ENCODE measurements around the gene MEF2D.

Gene MEF2D

GRCh38 chr1:156461781-156462647 is 38.6 kb downstream of the MEF2D start:
- no peak overlapping the region for H4K5ac ChIP-seq (ENCODE audit: low read length)
- H3K36me3 ChIP-seq (ENCODE audit: control insufficient read depth, insufficient read depth, low read length) = no peaks in the 10 kb centered on the region
- H3K4me1 ChIP-seq (ENCODE audit: control insufficient read depth, low read depth, low read length) = peaks cover 2% of the 10 kb centered on the region
- H3K79me1 ChIP-seq (ENCODE audit: low read length) = no peaks in the 10 kb centered on the region
- no peak overlapping the region for H3K23ac ChIP-seq (ENCODE audit: low read length)
- H4K8ac ChIP-seq (ENCODE audit: low read depth, low read length) = no peak overlapping the region
- no peak overlapping the region for H2BK5ac ChIP-seq (ENCODE audit: low read length)
- H3K27ac ChIP-seq (ENCODE audit: low read depth, low read length) = no peak overlapping the region
- no peak overlapping the region for H3K4me2 ChIP-seq (ENCODE audit: low read length)
- no peak overlapping the region for H3K4me3 ChIP-seq (ENCODE audit: low read length)
- H3K4ac ChIP-seq (ENCODE audit: low read depth, low read length) = no peak overlapping the region
- H2BK15ac ChIP-seq (replicated peaks; ENCODE audit: low read depth) = no peak overlapping the region
- no peak overlapping the region for H3K18ac ChIP-seq (ENCODE audit: low read length)
- H3K79me2 ChIP-seq (ENCODE audit: control insufficient read depth, insufficient read depth, low read length) = no peaks in the 10 kb centered on the region
- H3K9ac ChIP-seq (ENCODE audit: low read length) = no peak overlapping the region
- no peaks in the 10 kb centered on the region for H3K27me3 ChIP-seq (ENCODE audit: insufficient read depth, low read length, poor library complexity)
- no peak overlapping the region for H3K56ac ChIP-seq (ENCODE audit: low read length)
- no peak overlapping the region for H2BK120ac ChIP-seq (ENCODE audit: low read depth, low read length)
- DNase-seq = no peak
- no CpG with 5 or more reads among the region's 17 CpGs for WGBS (ENCODE audit: extremely low coverage, insufficient coverage, low lambda C conversion rate)
- no peak overlapping the region for H2AK5ac ChIP-seq (ENCODE audit: low read length)

GRCh38 chr1:156461109-156461508 is 39.5 kb downstream of the MEF2D start:
- no peak for DNase-seq
- Histone ChIP-seq H3K27ac (ENCODE audit: low read depth, low read length) (no peak overlapping the region), H3K79me2 (ENCODE audit: control insufficient read depth, insufficient read depth, low read length) (no peaks in the 10 kb centered on the region), H2BK15ac (replicated peaks; ENCODE audit: low read depth) (no peak overlapping the region), H4K8ac (ENCODE audit: low read depth, low read length) (no peak overlapping the region), H3K18ac (ENCODE audit: low read length) (no peak overlapping the region), H3K56ac (ENCODE audit: low read length) (no peak overlapping the region), H2BK5ac (ENCODE audit: low read length) (no peak overlapping the region), H2BK120ac (ENCODE audit: low read depth, low read length) (no peak overlapping the region), H4K5ac (ENCODE audit: low read length) (no peak overlapping the region), H3K4me2 (ENCODE audit: low read length) (no peak overlapping the region), H3K36me3 (ENCODE audit: control insufficient read depth, insufficient read depth, low read length) (no peaks in the 10 kb centered on the region), H3K23ac (ENCODE audit: low read length) (no peak overlapping the region), H2AK5ac (ENCODE audit: low read length) (no peak overlapping the region), H3K27me3 (ENCODE audit: insufficient read depth, low read length, poor library complexity) (no peaks in the 10 kb centered on the region), H3K4ac (ENCODE audit: low read depth, low read length) (no peak overlapping the region), H3K4me3 (ENCODE audit: low read length) (no peak overlapping the region), H3K9ac (ENCODE audit: low read length) (no peak overlapping the region), H3K4me1 (ENCODE audit: control insufficient read depth, low read depth, low read length) (peaks cover 3% of the 10 kb centered on the region), H3K79me1 (ENCODE audit: low read length) (no peaks in the 10 kb centered on the region)
- WGBS (ENCODE audit: extremely low coverage, insufficient coverage, low lambda C conversion rate) = no CpG with 5 or more reads among the region's 4 CpGs

- Histone ChIP-seq H3K4me3 (ENCODE audit: low read length) (no peak overlapping the region), H3K27me3 (ENCODE audit: insufficient read depth, low read length, poor library complexity) (no peaks in the 10 kb centered on the region), H3K4me2 (ENCODE audit: low read length) (no peak overlapping the region), H4K5ac (ENCODE audit: low read length) (no peak overlapping the region), H3K23ac (ENCODE audit: low read length) (no peak overlapping the region), H3K79me2 (ENCODE audit: control insufficient read depth, insufficient read depth, low read length) (no peaks in the 10 kb centered on the region), H3K4ac (ENCODE audit: low read depth, low read length) (no peak overlapping the region), H3K79me1 (ENCODE audit: low read length) (no peaks in the 10 kb centered on the region), H2BK15ac (replicated peaks; ENCODE audit: low read depth) (no peak overlapping the region), H3K36me3 (ENCODE audit: control insufficient read depth, insufficient read depth, low read length) (no peaks in the 10 kb centered on the region), H3K18ac (ENCODE audit: low read length) (no peak overlapping the region), H3K4me1 (ENCODE audit: control insufficient read depth, low read depth, low read length) (peaks cover 4% of the 10 kb centered on the region), H2BK120ac (ENCODE audit: low read depth, low read length) (no peak overlapping the region), H4K8ac (ENCODE audit: low read depth, low read length) (no peak overlapping the region), H2AK5ac (ENCODE audit: low read length) (no peak overlapping the region), H3K9ac (ENCODE audit: low read length) (no peak overlapping the region), H3K27ac (ENCODE audit: low read depth, low read length) (no peak overlapping the region), H3K56ac (ENCODE audit: low read length) (no peak overlapping the region), H2BK5ac (ENCODE audit: low read length) (no peak overlapping the region)
- WGBS (ENCODE audit: extremely low coverage, insufficient coverage, low lambda C conversion rate) = no CpG with 5 or more reads among the region's 1 CpG
- peak; percentile 44 for DNase-seq
Measured at GRCh38 chr1:156460525-156460924, 40.0 kb downstream of the MEF2D start.

- Histone ChIP-seq H3K4me1 (ENCODE audit: control insufficient read depth, low read depth, low read length) (peaks cover 2% of the 10 kb centered on the region), H3K4ac (ENCODE audit: low read depth, low read length) (no peak overlapping the region), H4K5ac (ENCODE audit: low read length) (no peak overlapping the region), H2BK15ac (replicated peaks; ENCODE audit: low read depth) (no peak overlapping the region), H3K18ac (ENCODE audit: low read length) (no peak overlapping the region), H3K79me2 (ENCODE audit: control insufficient read depth, insufficient read depth, low read length) (no peaks in the 10 kb centered on the region), H2AK5ac (ENCODE audit: low read length) (no peak overlapping the region), H3K4me3 (ENCODE audit: low read length) (no peak overlapping the region), H3K27ac (ENCODE audit: low read depth, low read length) (no peak overlapping the region), H3K9ac (ENCODE audit: low read length) (no peak overlapping the region), H3K56ac (ENCODE audit: low read length) (no peak overlapping the region), H3K4me2 (ENCODE audit: low read length) (no peak overlapping the region), H3K79me1 (ENCODE audit: low read length) (no peaks in the 10 kb centered on the region), H3K36me3 (ENCODE audit: control insufficient read depth, insufficient read depth, low read length) (no peaks in the 10 kb centered on the region), H2BK120ac (ENCODE audit: low read depth, low read length) (no peak overlapping the region), H2BK5ac (ENCODE audit: low read length) (no peak overlapping the region), H3K27me3 (ENCODE audit: insufficient read depth, low read length, poor library complexity) (no peaks in the 10 kb centered on the region), H4K8ac (ENCODE audit: low read depth, low read length) (no peak overlapping the region), H3K23ac (ENCODE audit: low read length) (no peak overlapping the region)
- DNase-seq = no peak
- no CpG with 5 or more reads among the region's 3 CpGs for WGBS (ENCODE audit: extremely low coverage, insufficient coverage, low lambda C conversion rate)
Measured at GRCh38 chr1:156458181-156458503, 42.4 kb downstream of the MEF2D start.

- H4K5ac ChIP-seq (ENCODE audit: low read length) = peak overlapping the region; percentile 81
- peak overlapping the region; percentile 63 for H3K4me3 ChIP-seq (ENCODE audit: low read length)
- DNase-seq = peak; percentile 100
- H3K4me1 ChIP-seq (ENCODE audit: control insufficient read depth, low read depth, low read length) = peaks cover 2% of the 10 kb centered on the region
- H3K18ac ChIP-seq (ENCODE audit: low read length) = peak overlapping the region; percentile 29
- H2AK5ac ChIP-seq (ENCODE audit: low read length) = no peak overlapping the region
- H3K4ac ChIP-seq (ENCODE audit: low read depth, low read length) = no peak overlapping the region
- no peak overlapping the region for H2BK120ac ChIP-seq (ENCODE audit: low read depth, low read length)
- no peak overlapping the region for H4K8ac ChIP-seq (ENCODE audit: low read depth, low read length)
- H3K36me3 ChIP-seq (ENCODE audit: control insufficient read depth, insufficient read depth, low read length) = no peaks in the 10 kb centered on the region
- peak overlapping the region; percentile 91 for H2BK5ac ChIP-seq (ENCODE audit: low read length)
- no CpG with 5 or more reads among the region's 59 CpGs for WGBS (ENCODE audit: extremely low coverage, insufficient coverage, low lambda C conversion rate)
- H3K23ac ChIP-seq (ENCODE audit: low read length) = peak overlapping the region; percentile 99
- peak overlapping the region; percentile 98 for H3K4me2 ChIP-seq (ENCODE audit: low read length)
- H3K27me3 ChIP-seq (ENCODE audit: insufficient read depth, low read length, poor library complexity) = no peaks in the 10 kb centered on the region
- no peaks in the 10 kb centered on the region for H3K79me1 ChIP-seq (ENCODE audit: low read length)
- peak overlapping the region; percentile 96 for H3K56ac ChIP-seq (ENCODE audit: low read length)
- peak overlapping the region; percentile 84 for H3K27ac ChIP-seq (ENCODE audit: low read depth, low read length)
- H3K9ac ChIP-seq (ENCODE audit: low read length) = peak overlapping the region; percentile 95
- H2BK15ac ChIP-seq (replicated peaks; ENCODE audit: low read depth) = no peak overlapping the region
- no peaks in the 10 kb centered on the region for H3K79me2 ChIP-seq (ENCODE audit: control insufficient read depth, insufficient read depth, low read length)
Measured at GRCh38 chr1:156456625-156457465, 43.7 kb downstream of the MEF2D start.

Measured in mesendoderm (in vitro differentiated cells).